ENCODE measurements around the gene ZNF362.
"Not testable (repeated sequence)": the region's sequence is repeated elsewhere in the genome, so short reads cannot be mapped to it uniquely, and the experiment has no call there.

The ZNF362 gene

DNA sequence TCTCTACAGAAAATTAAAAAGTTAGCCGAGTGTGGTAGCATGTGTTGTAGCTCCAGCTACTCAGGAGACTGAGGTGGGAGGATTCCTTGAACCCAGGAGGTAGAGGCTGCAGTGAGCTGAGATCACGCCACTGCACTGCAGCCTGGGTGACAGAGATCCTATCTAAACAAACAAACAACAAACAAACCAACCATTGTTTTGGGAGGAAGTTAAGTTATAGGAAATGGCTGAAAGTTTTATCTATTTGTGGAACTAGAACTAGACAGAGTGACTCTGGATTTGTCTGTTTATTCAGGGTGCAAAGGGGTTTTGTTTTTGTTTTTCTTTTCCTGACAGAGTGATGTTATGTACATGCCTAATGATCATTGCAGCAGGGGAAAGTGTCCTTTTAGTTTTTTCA, 31.0 kb downstream of the ZNF362 start:
- DNase-seq (ENCODE audit: low spot score): peak; percentile 58

DNA sequence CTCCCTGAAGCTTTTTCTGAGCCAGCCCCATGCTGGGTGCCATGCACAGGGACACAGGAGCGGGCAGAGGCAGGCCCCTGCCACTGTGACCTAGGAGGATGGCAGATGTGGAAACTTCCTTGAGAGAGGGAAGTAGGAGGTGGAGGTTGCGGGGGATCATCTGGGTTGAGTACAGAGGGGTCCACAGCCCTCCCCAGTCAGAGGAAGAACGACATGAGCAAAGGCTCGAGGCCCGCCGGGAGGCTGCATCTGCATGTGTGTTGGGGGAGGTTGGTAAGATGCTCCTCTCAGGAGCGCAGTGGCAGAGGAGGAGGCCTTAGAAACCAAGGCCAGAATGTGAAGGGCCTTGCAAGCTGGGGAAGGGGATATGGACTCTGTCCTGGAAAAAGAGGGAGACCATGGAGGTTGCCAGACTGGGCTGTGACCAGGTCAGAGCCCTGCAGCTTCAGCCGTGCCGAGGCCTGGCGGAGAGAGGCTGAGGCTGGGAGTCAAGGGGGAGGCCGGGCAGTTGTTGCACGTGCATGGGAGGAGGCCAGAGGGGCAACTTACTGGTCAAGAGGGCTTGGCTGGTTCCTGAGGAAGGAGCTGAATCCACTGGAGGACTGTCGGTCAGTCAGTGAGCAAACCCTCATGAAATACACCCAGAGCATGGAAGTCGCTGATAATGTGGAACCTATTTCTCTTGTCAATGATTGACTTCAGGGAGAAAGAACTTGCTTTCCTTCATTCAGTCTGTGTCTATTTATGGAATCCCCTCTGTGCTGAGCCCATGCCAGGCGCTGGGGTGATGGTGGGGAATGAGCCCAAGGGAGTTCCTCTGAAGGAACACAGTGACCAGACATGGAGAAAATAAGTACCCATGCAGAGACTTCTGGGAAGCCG, 32.9 kb downstream of the ZNF362 start:
- DNase-seq (ENCODE audit: low spot score): no peak

DNA sequence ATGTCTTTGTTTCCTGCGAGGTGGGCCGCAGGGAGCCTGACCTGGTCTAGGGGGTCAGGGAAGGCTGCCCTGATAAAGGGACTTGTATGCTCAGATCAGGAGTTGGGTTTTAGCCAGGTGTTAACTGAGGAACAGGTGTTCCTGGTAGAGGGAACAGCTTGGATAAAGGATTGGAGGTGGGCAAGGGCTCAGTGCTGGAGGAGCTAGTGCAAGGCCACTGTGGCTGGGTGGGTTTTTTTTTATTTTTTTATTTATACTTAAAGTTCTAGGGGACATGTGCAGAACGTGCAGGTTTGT, 33.5 kb downstream of the ZNF362 start:
- no peak for DNase-seq (ENCODE audit: low spot score)

- not testable (repeated sequence) for DNase-seq (ENCODE audit: low spot score)
Observed at GRCh38 chr1:33290615-33291014, 34.3 kb downstream of the ZNF362 start.

DNA sequence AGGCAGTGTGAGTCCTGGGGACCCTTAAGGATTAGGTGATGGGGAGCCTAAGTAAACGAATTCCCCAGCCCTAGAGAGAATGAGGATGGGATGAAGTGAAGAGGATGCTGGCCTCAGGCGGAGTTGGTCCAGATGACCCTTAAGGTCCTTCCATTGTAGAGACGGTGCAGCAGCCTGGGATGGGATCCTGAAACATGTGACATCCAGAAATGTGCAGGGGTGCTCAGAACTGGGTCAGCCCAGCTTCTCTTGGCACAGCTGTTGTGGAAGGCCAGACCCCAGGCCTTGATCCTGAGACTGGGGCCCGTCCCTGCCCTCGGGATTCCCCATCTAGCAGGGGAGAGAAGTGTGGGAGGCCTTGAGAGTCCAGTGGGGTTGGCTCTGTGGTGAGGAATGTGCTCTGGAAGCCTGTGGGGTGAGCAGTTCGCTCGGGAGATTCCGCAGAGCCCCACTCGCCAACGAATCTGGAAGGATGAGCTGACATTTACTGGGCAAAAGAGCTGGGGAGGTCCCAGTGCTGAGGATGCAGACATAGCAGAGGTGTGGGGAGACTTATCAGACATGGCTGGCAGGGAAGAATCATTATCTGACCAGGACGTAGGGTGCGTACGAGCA, 36.5 kb downstream of the ZNF362 start:
- no peak for DNase-seq (ENCODE audit: low spot score)

GRCh38 chr1:33294071-33295010, 38.0 kb downstream of the ZNF362 start:
- no peak for DNase-seq (ENCODE audit: low spot score)

GRCh38 chr1:33295023-33295422, 38.7 kb downstream of the ZNF362 start:
- no peak for DNase-seq (ENCODE audit: low spot score)

GRCh38 chr1:33295450-33296081, 39.3 kb downstream of the ZNF362 start:
- peak; percentile 38 for DNase-seq (ENCODE audit: low spot score)

GRCh38 chr1:33296082-33296458, 39.8 kb downstream of the ZNF362 start:
- no peak for DNase-seq (ENCODE audit: low spot score)

DNA sequence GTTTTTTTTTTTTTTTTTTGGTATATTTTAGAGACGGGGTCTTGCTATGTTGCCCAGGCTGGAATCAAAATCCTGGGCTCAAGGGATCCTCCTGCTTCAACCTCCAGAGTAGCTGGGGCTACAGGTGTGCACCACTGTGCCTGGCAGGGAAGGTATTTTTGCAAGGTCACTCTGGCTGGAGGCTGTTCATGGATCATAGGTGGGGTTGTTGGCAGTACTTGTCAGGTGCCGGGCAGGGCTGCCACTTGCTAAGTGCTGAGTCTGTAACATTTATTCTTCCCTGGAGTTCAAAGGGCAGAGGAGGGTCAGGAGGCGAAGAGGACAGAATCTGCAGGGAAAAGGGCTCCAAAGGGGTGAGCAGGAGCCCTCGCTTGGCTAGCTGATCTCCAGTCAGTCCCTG, 40.5 kb downstream of the ZNF362 start:
- DNase-seq (ENCODE audit: low spot score): no peak

DNA sequence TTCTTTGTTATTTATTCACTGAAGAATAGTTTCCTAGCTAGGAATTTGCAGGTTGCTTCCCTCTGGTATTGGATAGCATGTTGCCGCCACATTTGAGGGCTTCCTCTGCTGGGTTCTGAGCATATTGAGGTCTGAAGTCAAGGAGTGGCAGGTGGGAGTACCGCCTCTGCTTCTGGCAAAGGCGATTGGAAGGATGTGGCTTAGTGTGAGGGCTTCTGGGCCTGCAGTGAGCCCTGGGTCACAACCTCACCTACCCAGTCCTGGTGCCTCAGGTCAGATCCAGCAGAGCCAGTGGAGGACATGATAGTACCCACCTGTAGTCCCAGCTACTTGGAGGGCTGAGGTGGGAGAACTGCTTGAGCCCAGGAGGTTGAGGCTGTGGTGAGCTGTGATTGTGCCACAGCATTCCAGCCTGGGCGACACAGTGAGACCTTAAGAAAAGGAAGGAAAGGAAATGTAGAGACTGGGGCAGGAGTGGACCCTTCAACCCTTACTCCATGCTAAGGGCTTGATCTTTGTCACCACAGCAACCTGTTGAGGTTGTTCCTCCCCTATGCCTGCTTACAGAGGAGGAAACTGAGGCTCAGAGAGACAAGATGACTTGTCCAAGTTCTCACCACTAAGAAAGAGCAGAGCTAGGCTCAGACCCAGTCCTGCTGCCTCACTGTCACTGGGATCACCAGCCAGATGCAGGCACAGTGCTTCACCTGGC, 41.8 kb downstream of the ZNF362 start:
- no peak for DNase-seq (ENCODE audit: low spot score)

DNA sequence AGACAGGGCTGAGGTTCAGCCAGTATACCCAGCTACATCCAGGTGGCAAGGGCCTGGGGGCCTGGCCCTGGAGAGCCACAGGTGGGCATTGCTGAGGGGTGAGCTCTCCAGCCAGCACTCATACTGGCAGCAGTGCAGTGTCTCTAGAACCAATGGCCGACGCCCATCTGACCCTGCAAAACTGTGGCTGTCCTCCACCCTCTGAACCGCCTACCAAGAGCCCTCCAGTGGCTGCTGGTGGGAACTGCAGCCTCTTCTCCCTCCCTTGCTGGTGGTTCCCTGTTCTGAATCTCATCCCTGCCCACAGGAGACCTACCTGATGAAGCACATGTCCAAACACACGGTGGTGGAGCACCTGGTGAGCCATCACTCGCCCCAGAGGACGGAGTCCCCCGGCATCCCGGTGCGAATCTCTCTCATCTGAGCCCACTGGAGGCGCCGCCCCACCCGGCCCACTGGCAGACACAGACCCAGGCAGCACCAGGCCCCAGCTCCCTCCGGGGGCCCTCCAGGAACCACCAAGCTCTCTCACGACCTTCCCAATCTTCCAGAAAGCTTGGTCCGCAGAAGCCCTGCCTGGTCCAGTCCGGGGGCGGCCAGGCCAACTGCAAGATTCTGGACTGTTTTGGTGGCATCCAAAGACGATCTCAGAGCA, 42.5 kb downstream of the ZNF362 start:
- peak; percentile 69 for DNase-seq (ENCODE audit: low spot score)

- DNase-seq (ENCODE audit: low spot score): no peak
Observed at GRCh38 chr1:33299461-33300155, 43.3 kb downstream of the ZNF362 start.

DNA sequence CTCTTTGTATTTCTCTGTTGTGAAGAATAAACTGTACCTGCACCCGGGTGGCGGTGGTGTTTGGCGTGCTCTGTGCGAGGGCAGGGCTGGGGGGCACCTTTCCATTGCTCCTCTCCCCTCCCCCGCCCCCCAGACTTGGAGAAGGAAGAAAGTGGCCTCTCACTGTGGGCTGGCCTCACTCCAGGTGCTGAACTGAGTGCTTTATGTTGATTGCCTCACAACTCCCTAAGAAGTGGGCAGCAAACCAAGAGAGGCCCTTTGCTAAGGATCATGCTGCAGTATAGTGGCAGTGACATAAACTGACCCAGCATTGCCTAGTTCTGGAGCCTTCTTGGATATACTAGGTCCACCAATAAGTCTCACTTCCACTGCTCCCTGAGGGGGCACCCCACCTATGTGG, 44.4 kb downstream of the ZNF362 start:
- no peak for DNase-seq (ENCODE audit: low spot score)

DNA sequence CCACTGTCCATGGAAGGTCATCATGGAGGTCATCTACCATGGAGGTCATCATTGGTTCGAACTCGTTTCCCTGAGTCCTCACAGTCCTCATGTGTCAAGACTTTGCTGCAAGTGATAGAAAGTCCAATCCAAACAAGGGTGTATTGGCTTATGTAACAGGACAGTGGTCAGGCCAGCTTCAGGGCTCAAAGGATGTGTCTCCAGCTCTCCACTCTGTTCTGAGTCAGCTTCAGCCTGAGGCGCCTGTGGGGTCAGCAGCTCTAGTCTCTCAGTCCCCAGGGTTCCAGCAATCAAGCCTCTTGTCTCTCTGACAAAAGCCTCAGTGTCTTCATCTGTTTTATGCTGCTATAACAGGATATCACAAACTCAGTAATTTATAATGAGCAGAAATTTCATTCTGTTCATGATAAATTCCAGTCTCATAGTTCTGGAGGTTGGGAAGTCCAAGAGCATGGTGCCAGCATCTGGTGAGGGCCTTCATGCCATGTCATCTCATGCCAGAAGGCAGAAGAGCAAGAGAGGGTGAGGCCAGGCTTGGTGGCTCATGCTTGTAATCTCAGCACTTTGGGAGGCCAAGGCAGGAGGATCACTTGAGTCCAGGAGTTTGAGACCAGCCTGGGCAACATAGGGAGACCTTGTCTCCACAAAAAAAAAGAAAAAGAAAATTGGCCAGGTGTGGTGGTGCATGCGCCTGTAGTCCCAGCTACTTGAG, 45.1 kb downstream of the ZNF362 start:
- DNase-seq (ENCODE audit: low spot score): no peak

- DNase-seq (ENCODE audit: low spot score): no peak
Observed at GRCh38 chr1:33302325-33302724, 46.0 kb downstream of the ZNF362 start.

GRCh38 chr1:33305016-33305415, 48.7 kb downstream of the ZNF362 start:
- no peak for DNase-seq (ENCODE audit: low spot score)

- DNase-seq (ENCODE audit: low spot score): no peak
Observed at GRCh38 chr1:33305816-33306652, 49.7 kb downstream of the ZNF362 start.

All from kidney capillary endothelial cell (primary cell).